MM.1S (cell line): Measurements from ENCODE around the gene ZNF560.

Source experiments
- CTCF ChIP-seq: fragments of 300-600 bp; sonication (generic); IDR thresholded peaks from 2 replicates; pipeline ENCODE4 v1.5.1; 2016; ENCODE audit warnings: antibody characterized with exemption, low read length, mixed read lengths
- EZH2 ChIP-seq: fragments of 300-600 bp; sonication (generic); optimal IDR thresholded peaks from 2 replicates; pipeline ENCODE3; 2017; ENCODE audit warnings: low read depth, mild to moderate bottlenecking, antibody characterized with exemption, low read length, mixed read lengths
- EZH2phosphoT487 ChIP-seq: fragments of 300-600 bp; sonication (generic); IDR thresholded peaks from 2 replicates; pipeline ENCODE4 v1.6.1; 2018; ENCODE audit warnings: antibody characterized with exemption, low read length

- TF ChIP-seq CTCF (no peak), EZH2phosphoT487 (no peak), EZH2 (no peak)
Measured at GRCh38 chr19:9498183-9498902, at the start of gene ZNF560.
